Fibroblast of the aortic adventitia (primary cell): Measurements from ENCODE around the gene RPUSD1. TPM values are rescaled to one million over a fixed set of nuclear protein-coding genes. Genes with fewer than 3 reads are reported as not detected.

ENCODE experiments used
- DNase-seq: peaks from one replicate; pipeline ENCODE4 v3.0.0-alpha.2; 2010; ENCODE audit warnings: low read depth
- H3K4me3 ChIP-seq: 2 replicates; pipeline ENCODE4 v1.5.1; 2011; ENCODE audit warnings: low read depth, mild to moderate bottlenecking, control low read depth, low read length, moderate library complexity
- small RNA-seq: library from RNA; depleted of rRNA; stranded (forward); fragments of <200 nt; gene quantifications from one replicate; pipeline ENCODE3, GENCODE V24; 2012
- total RNA-seq: library from RNA; depleted of rRNA; stranded (reverse); fragments of >200 nt; gene quantifications from 2 replicates; pipeline ENCODE4 v1.2.3, GENCODE V29; 2012; ENCODE audit warnings: low replicate concordance
- TF ChIP-seq, protein P1 (sequence below): IDR thresholded peaks from 2 replicates; pipeline ENCODE4 v1.5.1; 2011; ENCODE audit warnings: mild to moderate bottlenecking, low read length, control low read depth, inconsistent platforms; ENCODE audit not compliant: insufficient read depth

Gene RPUSD1
- total RNA-seq, 1 donor = 20.3 TPM

DNA sequence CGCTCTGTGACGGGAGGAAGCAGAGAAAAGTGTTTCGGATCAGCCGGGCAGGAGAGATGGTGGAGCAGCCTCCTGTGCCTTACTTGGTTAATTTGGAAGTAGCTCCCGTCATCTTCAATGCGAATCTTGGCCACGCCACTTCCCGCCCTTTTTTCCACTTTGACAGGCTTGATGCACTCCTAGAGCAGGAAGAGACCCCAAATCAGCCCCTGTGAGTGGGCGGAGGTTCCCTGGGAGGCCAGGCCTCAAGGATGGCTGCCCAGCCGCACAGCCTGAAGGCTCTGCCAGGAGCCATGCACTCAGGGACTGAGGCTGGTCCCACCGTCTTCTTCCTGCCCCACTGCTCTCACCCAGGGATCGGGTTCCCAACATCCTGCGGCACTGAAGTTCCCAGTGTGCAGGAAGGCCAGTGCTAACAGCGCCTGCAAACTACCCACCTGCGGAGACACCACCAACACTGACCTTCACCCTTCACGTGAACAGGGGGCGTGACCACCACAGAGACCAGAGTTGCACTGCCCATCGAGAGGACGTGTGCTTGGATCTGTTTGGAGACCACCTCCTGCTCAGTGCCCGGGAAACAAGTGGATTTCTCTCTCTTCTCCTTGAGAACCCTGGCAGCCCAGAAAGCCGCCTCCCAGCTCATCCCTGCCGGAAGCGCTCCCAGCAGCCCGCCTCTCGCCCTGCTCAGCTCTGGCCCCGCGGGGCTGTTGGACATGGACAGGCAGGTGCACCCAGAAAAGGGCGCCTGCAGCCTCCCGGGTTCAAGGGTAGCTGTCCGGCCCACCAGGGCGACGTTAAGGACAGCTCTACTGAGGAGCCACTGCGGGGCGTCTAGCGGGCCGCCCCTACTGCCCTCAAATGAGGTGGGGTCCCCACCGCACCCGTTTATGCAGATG, 48.4 kb downstream of the RPUSD1 start:
- H3K4me3 ChIP-seq = peak overlapping the region; percentile 82
- TF ChIP-seq, protein P1, sequence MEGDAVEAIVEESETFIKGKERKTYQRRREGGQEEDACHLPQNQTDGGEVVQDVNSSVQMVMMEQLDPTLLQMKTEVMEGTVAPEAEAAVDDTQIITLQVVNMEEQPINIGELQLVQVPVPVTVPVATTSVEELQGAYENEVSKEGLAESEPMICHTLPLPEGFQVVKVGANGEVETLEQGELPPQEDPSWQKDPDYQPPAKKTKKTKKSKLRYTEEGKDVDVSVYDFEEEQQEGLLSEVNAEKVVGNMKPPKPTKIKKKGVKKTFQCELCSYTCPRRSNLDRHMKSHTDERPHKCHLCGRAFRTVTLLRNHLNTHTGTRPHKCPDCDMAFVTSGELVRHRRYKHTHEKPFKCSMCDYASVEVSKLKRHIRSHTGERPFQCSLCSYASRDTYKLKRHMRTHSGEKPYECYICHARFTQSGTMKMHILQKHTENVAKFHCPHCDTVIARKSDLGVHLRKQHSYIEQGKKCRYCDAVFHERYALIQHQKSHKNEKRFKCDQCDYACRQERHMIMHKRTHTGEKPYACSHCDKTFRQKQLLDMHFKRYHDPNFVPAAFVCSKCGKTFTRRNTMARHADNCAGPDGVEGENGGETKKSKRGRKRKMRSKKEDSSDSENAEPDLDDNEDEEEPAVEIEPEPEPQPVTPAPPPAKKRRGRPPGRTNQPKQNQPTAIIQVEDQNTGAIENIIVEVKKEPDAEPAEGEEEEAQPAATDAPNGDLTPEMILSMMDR = no peak
- DNase-seq = no peak

DNA sequence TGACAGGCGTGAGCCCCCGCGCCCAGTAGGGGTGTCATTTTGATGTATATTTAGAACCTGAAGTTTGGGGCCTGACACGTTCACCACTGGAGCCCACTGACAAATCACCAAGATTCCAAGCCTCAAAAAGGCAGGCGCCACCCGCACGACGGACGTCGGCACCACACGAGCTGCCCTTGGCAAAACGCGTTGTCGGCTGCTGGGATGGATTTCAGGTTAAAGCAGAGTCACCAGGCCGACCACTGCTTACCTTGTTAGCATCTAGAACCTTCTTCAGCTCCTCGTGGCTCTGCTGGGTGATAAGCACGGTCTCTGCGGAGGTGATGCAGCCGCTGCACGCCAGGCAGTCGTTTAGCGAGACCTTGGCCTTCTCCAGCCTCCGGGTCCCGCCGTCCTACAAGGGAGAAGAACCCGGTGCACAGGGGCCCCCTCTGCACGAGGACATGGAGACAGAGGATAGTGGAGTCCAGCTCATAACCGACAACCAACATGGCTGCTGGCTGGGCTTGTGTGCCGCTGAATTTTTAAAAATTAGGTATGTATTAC, 51.2 kb downstream of the RPUSD1 start:
- no peak overlapping the region for H3K4me3 ChIP-seq
- TF ChIP-seq, protein P1 = no peak
- no peak for DNase-seq

DNA sequence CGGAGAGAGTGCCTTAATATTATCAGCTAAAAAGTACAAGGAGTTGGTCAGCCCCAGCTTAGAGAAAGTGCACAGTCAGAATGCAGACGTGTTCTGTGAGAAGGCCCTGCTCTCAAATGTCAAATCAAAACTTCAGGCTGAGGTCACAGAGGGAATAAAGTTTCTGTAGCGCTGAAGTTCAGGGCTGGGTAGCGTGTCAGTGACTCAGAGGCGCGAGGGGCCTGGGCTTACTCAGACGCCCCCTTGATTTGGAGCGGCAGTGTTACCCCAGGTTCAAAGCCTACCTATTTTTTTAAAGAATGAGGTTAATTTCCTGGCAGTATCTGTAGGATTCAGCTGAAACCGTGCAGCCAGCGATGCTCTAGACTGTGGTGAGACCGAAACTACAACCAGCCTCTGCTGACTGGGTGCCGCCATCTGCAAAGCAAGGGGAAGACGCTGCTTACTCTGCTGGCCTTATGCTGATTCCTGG, 52.2 kb downstream of the RPUSD1 start:
- DNase-seq = no peak
- H3K4me3 ChIP-seq = no peak overlapping the region
- TF ChIP-seq, protein P1 = no peak

DNA sequence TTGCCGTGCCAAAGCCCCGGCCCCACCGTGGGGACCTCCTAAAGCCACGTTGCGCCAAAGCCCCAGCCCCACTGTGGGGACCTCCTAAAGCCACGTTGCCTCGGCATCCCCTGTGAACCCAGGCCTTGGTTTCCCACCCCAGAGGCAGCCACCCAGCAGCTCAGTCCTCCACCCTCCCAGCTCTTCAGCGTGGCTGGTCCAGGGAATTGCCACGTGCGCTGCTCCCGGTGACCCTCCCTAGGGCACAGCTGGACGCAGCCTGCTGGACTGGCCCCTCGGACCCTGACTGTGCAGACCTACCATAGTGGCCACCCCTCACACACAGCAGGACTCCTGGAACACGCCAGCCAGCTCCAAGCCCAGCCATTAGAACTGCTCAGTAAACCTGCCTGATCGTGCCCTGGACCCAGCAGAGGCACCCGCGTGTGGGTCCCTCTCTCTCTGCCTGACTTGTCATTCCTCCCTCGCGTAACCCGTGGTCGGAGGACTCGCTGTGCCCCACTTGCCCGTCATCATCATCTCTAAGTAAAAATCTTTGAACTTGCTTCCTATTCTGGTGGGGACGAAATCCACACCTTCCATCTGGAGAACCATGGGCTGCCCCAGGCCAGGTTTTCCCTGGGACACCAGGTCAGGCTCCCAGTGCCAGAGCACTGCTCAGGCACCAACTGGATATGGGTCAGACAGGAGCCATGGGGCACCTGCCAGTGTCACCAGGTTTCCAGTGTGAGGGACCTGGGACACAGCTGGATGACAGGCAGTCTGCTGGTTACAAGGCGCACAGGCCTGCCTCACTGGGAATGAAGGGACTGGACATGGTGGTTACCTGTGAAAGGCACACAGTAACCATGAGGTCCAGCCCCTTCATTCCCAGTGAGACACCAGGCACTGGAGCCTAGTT, 53.0 kb downstream of the RPUSD1 start:
- H3K4me3 ChIP-seq = no peak overlapping the region
- DNase-seq = no peak
- TF ChIP-seq, protein P1 = no peak

Small RNA genes lying within 50 kb of the gene (small RNA-seq; reads per million reads assigned to genes)
- not detected for gene MIR662

Other genes starting within 250 kb of the RPUSD1 start
- gene PRR35, start 228.0 kb downstream of the RPUSD1 start, total RNA-seq = not detected in 2 replicates
- 2.0 and 2.5 TPM in 2 replicates for gene NHLRC4, start 221.4 kb downstream of the RPUSD1 start, total RNA-seq
- gene PIGQ, start 218.4 kb downstream of the RPUSD1 start, total RNA-seq = 20.7 and 29.1 TPM in 2 replicates
- gene RAB40C, start 198.3 kb downstream of the RPUSD1 start, total RNA-seq = 12.0 and 14.6 TPM in 2 replicates
- gene WFIKKN1, start 157.4 kb downstream of the RPUSD1 start, total RNA-seq = 0.18 and 0.25 TPM in 2 replicates
- gene METTL26, start 152.1 kb downstream of the RPUSD1 start, total RNA-seq = 85.0 and 86.0 TPM in 2 replicates
- 13.3 and 22.4 TPM in 2 replicates for gene MCRIP2, start 146.6 kb downstream of the RPUSD1 start, total RNA-seq
- 12.7 and 25.0 TPM in 2 replicates for gene WDR90, start 139.0 kb downstream of the RPUSD1 start, total RNA-seq
- gene RHOT2, start 120.2 kb downstream of the RPUSD1 start, total RNA-seq = 24.4 and 34.5 TPM in 2 replicates
- 1.6 and 3.2 TPM in 2 replicates for gene RHBDL1, start 112.7 kb downstream of the RPUSD1 start, total RNA-seq
- 88.9 and 112 TPM in 2 replicates for gene STUB1, start 108.0 kb downstream of the RPUSD1 start, total RNA-seq
- gene JMJD8, start 104.0 kb downstream of the RPUSD1 start, total RNA-seq = 32.0 and 42.8 TPM in 2 replicates
- gene WDR24, start 98.0 kb downstream of the RPUSD1 start, total RNA-seq = 8.1 and 8.3 TPM in 2 replicates
- under 0.01 TPM in 1 of 2 replicates, not detected in the other for gene FBXL16, start 82.6 kb downstream of the RPUSD1 start, total RNA-seq
- 30.7 and 38.8 TPM in 2 replicates for gene METRN, start 73.3 kb downstream of the RPUSD1 start, total RNA-seq
- 21.8 and 70.1 TPM in 2 replicates for gene ANTKMT, start 67.2 kb downstream of the RPUSD1 start, total RNA-seq
- 1.1 and 1.8 TPM in 2 replicates for gene CCDC78, start 61.9 kb downstream of the RPUSD1 start, total RNA-seq
- gene HAGHL, start 61.3 kb downstream of the RPUSD1 start, total RNA-seq = 10.6 and 21.1 TPM in 2 replicates
- gene CIAO3, start 47.4 kb downstream of the RPUSD1 start, total RNA-seq = 20.0 and 24.7 TPM in 2 replicates
- not detected in 2 replicates for gene MSLN, start 27.6 kb downstream of the RPUSD1 start, total RNA-seq
- 3.6 and 20.0 TPM in 2 replicates for gene CHTF18, start 239 bp upstream of the RPUSD1 start, total RNA-seq
- gene GNG13, start 12.4 kb upstream of the RPUSD1 start, total RNA-seq = not detected in 2 replicates
- gene LMF1, start 182.6 kb upstream of the RPUSD1 start, total RNA-seq = 11.9 and 29.4 TPM in 2 replicates
- 0.09 and 0.33 TPM in 2 replicates for gene SOX8, start 193.4 kb upstream of the RPUSD1 start, total RNA-seq